GM12878 (cell line): ENCODE data around the gene ZNF334. TPM values are rescaled to one million over a fixed set of nuclear protein-coding genes. Genes with fewer than 3 reads are reported as not detected.

Experiments
- ATAC-seq: fragments of 200-7000 bp; cut with Tn5 transposase; 3 replicates; pipeline ENCODE4 v1.9.1; 2020; ENCODE audit warnings: mild to moderate bottlenecking, moderate library complexity
- BruUV-seq: library from RNA; stranded (reverse); fragments of 400-500 nt; replicated peaks from 2 replicates; lab custom pipeline; 2021; lab: Mats Ljungman, UMichigan
- CTCF ChIA-PET: fragments of 300-600 bp; sonication (Branson Sonifier 250); formaldehyde crosslinking; extraction: SDS; loops from one replicate; lab custom pipeline; 2021; ENCODE audit warnings: inconsistent platforms; lab: Yijun Ruan, JAX
- POLR2A ChIA-PET: fragments of 350-600 bp; formaldehyde crosslinking; extraction: SDS; loops from one replicate; lab custom pipeline; 2021; ENCODE audit warnings: inconsistent platforms; lab: Charles Lee
- RAD21 ChIA-PET: fragments of 300-600 bp; sonication (Branson Sonifier 250); formaldehyde crosslinking; loops from one replicate; lab custom pipeline; 2023; ENCODE audit warnings: antibody characterized with exemption; ENCODE audit not compliant: unreplicated experiment; lab: Charles Lee
- SMC1A ChIA-PET: fragments of 300-600 bp; sonication (Branson Sonifier 250); formaldehyde crosslinking; loops from one replicate; lab custom pipeline; 2023; ENCODE audit not compliant: unreplicated experiment, uncharacterized antibody; lab: Charles Lee
- DNase-seq: peaks from one replicate; pipeline ENCODE4 v3.0.0-alpha.2; 2011; ENCODE audit warnings: low read depth, low spot score
- FAIRE-seq: peaks from 3 replicates; lab custom pipeline; 2011; peaks lifted over from hg19 to GRCh38; lab: Jason Lieb, UNC
- H2AFZ ChIP-seq: 2 replicates; pipeline ENCODE4 v1.6.0; 2011; ENCODE audit warnings: low read depth, low read length, control low read depth; ENCODE audit not compliant: control insufficient read depth
- H3K27ac ChIP-seq: 2 replicates; pipeline ENCODE4 v1.5.1; 2011; ENCODE audit warnings: control low read depth; ENCODE audit not compliant: control insufficient read depth, insufficient read depth
- H3K27me3 ChIP-seq, 2 experiments: replicated peaks in 1 of 2; 2 replicates each; pipeline versions ENCODE4 v1.6.0 to v1.6.1; 2011; ENCODE audit warnings: low read length in 1 of 2; ENCODE audit not compliant: control insufficient read depth in 2 of 2, insufficient read depth in 2 of 2
- H3K36me3 ChIP-seq, 2 experiments: 2 replicates each; pipeline ENCODE4 v1.5.1; 2011; ENCODE audit warnings: low read length in 1 of 2; ENCODE audit not compliant: control insufficient read depth in 2 of 2, insufficient read depth in 2 of 2
- H3K4me1 ChIP-seq: 2 replicates; pipeline ENCODE4 v1.6.1; 2011; ENCODE audit warnings: mild to moderate bottlenecking, low read length, moderate library complexity, mixed read lengths; ENCODE audit not compliant: control insufficient read depth, insufficient read depth
- H3K4me2 ChIP-seq: 2 replicates; pipeline ENCODE4 v1.6.0; 2011; ENCODE audit warnings: control low read depth; ENCODE audit not compliant: control insufficient read depth, insufficient read depth
- H3K4me3 ChIP-seq: fragments of 200-600 bp; sonication (generic); 2 replicates; pipeline ENCODE4 v1.5.1; 2016
- H3K79me2 ChIP-seq: 2 replicates; pipeline ENCODE4 v1.6.0; 2011; ENCODE audit warnings: low read length; ENCODE audit not compliant: control insufficient read depth, insufficient read depth
- H3K9ac ChIP-seq: 2 replicates; pipeline ENCODE4 v1.8.0; 2011; ENCODE audit warnings: low read length, control low read depth, mixed read lengths; ENCODE audit not compliant: control insufficient read depth, insufficient read depth
- H3K9me3 ChIP-seq: replicated peaks from 3 replicates; pipeline ENCODE4 v1.5.1; 2011; ENCODE audit warnings: mild to moderate bottlenecking, low read length; ENCODE audit not compliant: control insufficient read depth, insufficient read depth
- H4K20me1 ChIP-seq: 2 replicates; pipeline ENCODE4 v1.6.0; 2011; ENCODE audit not compliant: control insufficient read depth, insufficient read depth
- BACH1 ChIP-seq: fragments of 450-650 bp; IDR thresholded peaks from 2 replicates; pipeline ENCODE4 v1.6.1; 2017; ENCODE audit warnings: mild to moderate bottlenecking, borderline replicate concordance
- HSF1 ChIP-seq: fragments of 150-350 bp; IDR thresholded peaks from 2 replicates; pipeline ENCODE4 v1.6.1; 2014; ENCODE audit warnings: mild to moderate bottlenecking, low read depth, low read length
- PAX5 ChIP-seq: IDR thresholded peaks from 2 replicates; pipeline ENCODE4 v1.6.1; 2011; ENCODE audit warnings: low read depth, low read length, borderline replicate concordance
- PBX3 ChIP-seq: IDR thresholded peaks from 2 replicates; pipeline ENCODE4 v1.6.1; 2011; ENCODE audit warnings: mild to moderate bottlenecking, low read depth, low read length, moderate library complexity; ENCODE audit not compliant: insufficient replicate concordance
- RB1 ChIP-seq: fragments of 450-650 bp; formaldehyde crosslinking; IDR thresholded peaks from 2 replicates; pipeline ENCODE4 v1.6.1; 2017; ENCODE audit warnings: mild to moderate bottlenecking, borderline replicate concordance
- SMAD5 ChIP-seq: IDR thresholded peaks from 2 replicates; pipeline ENCODE4 v1.6.1; 2016; ENCODE audit warnings: antibody characterized with exemption, low read depth
- STAT3 ChIP-seq: IDR thresholded peaks from 2 replicates; pipeline ENCODE4 v1.6.1; 2011; ENCODE audit warnings: low read depth, low read length, improper control_type of control experiment
- SUZ12 ChIP-seq: fragments of 200-600 bp; sonication (generic); IDR thresholded peaks from one replicate; pipeline ENCODE4 v1.6.1; 2018; ENCODE audit warnings: antibody characterized with exemption, mild to moderate bottlenecking; ENCODE audit not compliant: unreplicated experiment
- WGBS: methylation state at CpG from one replicate; pipeline ENCODE4 v1.1.6; 2016; ENCODE audit warnings: low lambda C conversion rate; ENCODE audit not compliant: insufficient replicate concordance, insufficient coverage; ENCODE audit errors: missing lambda C conversion rate; 5-methylcytosine and 5-hydroxymethylcytosine counted together
- in situ Hi-C: fragments of 300-500 bp; cut with MboI; formaldehyde crosslinking; loops from 9 replicates; pipeline ENCODE4 v1.14.3; 2018; ENCODE audit warnings: mixed read lengths
- intact Hi-C: fragments of 100-400 bp; cut with micrococcal nuclease; formaldehyde crosslinking; loops from one replicate; pipeline ENCODE4 v1.14.2; 2022; ENCODE audit not compliant: unreplicated experiment
- polyA plus RNA-seq, 11 experiments: library from polyadenylated mRNA; depleted of rRNA in 4 of 11; unstranded in 6 of 11; stranded (reverse) in 5 of 11; fragments of >200 nt; fragmentation: Nextera tagmentation in 4 of 11; fragmentation: Illumina TruSeq in 1 of 11; extraction: Ambion mirVana in 4 of 11; extraction: Trizol in 1 of 11; gene quantifications; 1 replicate in 1 of 11; 2 replicates in 10 of 11; pipeline versions ENCODE4 v1.2.1 to v1.2.3, GENCODE V29; 2011 to 2016; ENCODE audit warnings: inconsistent platforms in 2 of 11, missing spikeins in 2 of 11, low read depth in 1 of 11
- total RNA-seq, 4 experiments: library from RNA; depleted of rRNA in 3 of 4; stranded (reverse); fragments of >200 nt in 3 of 4; fragmentation: Illumina TruSeq in 1 of 4; extraction: Trizol in 1 of 4; gene quantifications; 2 replicates each; pipeline versions ENCODE4 v1.2.1 to v1.2.3, GENCODE V29; 2013 to 2021
- TF ChIP-seq, protein P1 (sequence below): fragments of 450-650 bp; IDR thresholded peaks from 2 replicates; pipeline ENCODE4 v1.6.1; 2016; ENCODE audit warnings: mild to moderate bottlenecking, moderate library complexity, borderline replicate concordance
- TF ChIP-seq, protein P2 (sequence below), 3 experiments: IDR thresholded peaks in 2 of 3; conservative IDR thresholded peaks in 1 of 3; 2 replicates each; pipeline ENCODE4 v1.5.1; 2011; ENCODE audit warnings: low read depth in 3 of 3, low read length in 3 of 3, mild to moderate bottlenecking in 3 of 3, control low read depth in 2 of 3, moderate library complexity in 2 of 3, inconsistent platforms in 1 of 3, mixed read lengths in 1 of 3; ENCODE audit not compliant: control insufficient read depth in 2 of 3, insufficient read depth in 1 of 3; ENCODE audit errors: extremely low read depth in 1 of 3

ZNF334 gene
- total and polyA plus RNA-seq, 10 of the 15 experiments (the other 5 are each of a cell fraction or from before 2014, with no cell fraction given) = 0.08 to 2.0 (median 1.2) TPM

DNA sequence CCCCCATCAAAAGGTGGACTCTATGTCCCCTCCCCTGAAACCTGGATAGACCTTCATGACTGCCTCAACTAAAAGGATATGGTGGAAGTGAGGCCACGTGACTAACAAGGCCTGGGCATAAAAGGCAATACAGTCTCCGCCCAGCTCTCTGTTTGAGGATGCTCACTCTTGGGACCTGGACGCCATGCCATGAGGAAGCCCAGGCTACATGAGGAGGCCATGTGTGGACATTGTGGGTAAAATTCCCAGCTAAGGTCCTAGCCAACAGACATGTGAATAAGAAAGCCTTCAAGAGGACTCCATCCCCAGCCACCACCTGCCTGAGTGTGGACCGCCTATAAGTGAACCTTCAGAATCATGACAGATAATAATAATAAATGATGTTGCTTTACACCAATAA lies 7.2 kb upstream of the ZNF334 start (continued):
- TF ChIP-seq, protein P1, sequence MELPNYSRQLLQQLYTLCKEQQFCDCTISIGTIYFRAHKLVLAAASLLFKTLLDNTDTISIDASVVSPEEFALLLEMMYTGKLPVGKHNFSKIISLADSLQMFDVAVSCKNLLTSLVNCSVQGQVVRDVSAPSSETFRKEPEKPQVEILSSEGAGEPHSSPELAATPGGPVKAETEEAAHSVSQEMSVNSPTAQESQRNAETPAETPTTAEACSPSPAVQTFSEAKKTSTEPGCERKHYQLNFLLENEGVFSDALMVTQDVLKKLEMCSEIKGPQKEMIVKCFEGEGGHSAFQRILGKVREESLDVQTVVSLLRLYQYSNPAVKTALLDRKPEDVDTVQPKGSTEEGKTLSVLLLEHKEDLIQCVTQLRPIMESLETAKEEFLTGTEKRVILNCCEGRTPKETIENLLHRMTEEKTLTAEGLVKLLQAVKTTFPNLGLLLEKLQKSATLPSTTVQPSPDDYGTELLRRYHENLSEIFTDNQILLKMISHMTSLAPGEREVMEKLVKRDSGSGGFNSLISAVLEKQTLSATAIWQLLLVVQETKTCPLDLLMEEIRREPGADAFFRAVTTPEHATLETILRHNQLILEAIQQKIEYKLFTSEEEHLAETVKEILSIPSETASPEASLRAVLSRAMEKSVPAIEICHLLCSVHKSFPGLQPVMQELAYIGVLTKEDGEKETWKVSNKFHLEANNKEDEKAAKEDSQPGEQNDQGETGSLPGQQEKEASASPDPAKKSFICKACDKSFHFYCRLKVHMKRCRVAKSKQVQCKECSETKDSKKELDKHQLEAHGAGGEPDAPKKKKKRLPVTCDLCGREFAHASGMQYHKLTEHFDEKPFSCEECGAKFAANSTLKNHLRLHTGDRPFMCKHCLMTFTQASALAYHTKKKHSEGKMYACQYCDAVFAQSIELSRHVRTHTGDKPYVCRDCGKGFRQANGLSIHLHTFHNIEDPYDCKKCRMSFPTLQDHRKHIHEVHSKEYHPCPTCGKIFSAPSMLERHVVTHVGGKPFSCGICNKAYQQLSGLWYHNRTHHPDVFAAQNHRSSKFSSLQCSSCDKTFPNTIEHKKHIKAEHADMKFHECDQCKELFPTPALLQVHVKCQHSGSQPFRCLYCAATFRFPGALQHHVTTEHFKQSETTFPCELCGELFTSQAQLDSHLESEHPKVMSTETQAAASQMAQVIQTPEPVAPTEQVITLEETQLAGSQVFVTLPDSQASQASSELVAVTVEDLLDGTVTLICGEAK = no peak
- no peak for TF ChIP-seq STAT3
- no peak for TF ChIP-seq SUZ12

DNA sequence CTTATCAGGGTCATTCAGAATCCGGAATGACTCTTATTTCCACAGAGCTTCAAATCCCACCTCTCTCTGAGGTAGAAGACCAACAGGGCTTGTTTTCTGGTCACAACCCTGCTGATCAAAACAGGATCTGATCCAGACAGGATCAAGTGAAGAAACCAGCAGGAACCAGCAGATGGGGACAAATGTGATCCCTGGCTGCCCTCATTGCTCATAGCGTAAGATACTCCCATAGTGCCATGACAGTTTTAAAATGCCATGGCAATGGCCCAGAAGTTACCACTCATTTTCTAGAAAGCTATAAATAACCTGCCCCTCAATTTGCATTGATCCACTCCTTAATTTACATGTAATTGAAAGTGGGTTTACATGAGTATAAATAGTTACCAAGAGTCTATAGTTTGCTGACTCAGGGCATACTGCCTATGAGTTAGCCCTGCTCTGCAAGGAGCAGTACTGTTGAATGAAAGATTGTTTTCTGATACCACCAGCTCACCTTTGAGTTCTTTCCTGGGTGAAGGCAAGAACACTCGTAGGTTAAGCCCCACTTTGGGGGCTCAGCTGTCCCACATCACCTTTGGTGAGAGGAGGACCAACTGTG lies 6.2 kb upstream of the ZNF334 start:
- in situ Hi-C loops = loop anchor here (5.0 kb wide), 1 partner anchor 163 kb away; no protein-coding TSS in a partner anchor
- TF ChIP-seq, protein P2, sequence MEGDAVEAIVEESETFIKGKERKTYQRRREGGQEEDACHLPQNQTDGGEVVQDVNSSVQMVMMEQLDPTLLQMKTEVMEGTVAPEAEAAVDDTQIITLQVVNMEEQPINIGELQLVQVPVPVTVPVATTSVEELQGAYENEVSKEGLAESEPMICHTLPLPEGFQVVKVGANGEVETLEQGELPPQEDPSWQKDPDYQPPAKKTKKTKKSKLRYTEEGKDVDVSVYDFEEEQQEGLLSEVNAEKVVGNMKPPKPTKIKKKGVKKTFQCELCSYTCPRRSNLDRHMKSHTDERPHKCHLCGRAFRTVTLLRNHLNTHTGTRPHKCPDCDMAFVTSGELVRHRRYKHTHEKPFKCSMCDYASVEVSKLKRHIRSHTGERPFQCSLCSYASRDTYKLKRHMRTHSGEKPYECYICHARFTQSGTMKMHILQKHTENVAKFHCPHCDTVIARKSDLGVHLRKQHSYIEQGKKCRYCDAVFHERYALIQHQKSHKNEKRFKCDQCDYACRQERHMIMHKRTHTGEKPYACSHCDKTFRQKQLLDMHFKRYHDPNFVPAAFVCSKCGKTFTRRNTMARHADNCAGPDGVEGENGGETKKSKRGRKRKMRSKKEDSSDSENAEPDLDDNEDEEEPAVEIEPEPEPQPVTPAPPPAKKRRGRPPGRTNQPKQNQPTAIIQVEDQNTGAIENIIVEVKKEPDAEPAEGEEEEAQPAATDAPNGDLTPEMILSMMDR (IDR thresholded peaks at IDR 0.05 in 2 of 3, conservative IDR thresholded peaks at IDR 0.05 in 1 of 3; ENCODE audit: control insufficient read depth in 2 of 3, extremely low read depth in 1 of 3, insufficient read depth in 1 of 3, low read depth in 3 of 3, low read length in 3 of 3) = no peak
- TF ChIP-seq SMAD5 (no peak), PBX3 (no peak), HSF1 (no peak), RB1 (no peak), PAX5 (no peak), BACH1 (no peak)

More for the DNA sequence above, 6.2 kb upstream of the ZNF334 start:
- H3K36me3 ChIP-seq = no peaks in the 10 kb centered on the region
- intact Hi-C loops = loop anchor here (2.0 kb wide), 1 partner anchor 43 kb away; no protein-coding TSS in a partner anchor
- no peak for FAIRE-seq
- ChIA-PET POLR2A (no interaction called here), SMC1A (interaction anchor here (1.2 to 8.3 kb wide), 4 partner anchors 25 to 166 kb away, joined by 3 to 43 read pairs (median 4); no protein-coding TSS in a partner anchor), RAD21 (interaction anchor here (1.1 to 1.3 kb wide), 2 partner anchors 9 to 30 kb away, joined by 3 to 4 read pairs; partner anchors contain the start of gene OCSTAMP), CTCF (interaction anchor here (0.5 to 9.0 kb wide), 9 partner anchors 8 to 630 kb away, joined by 3 to 114 read pairs (median 3); partner anchors contain the start of gene TP53RK)
- H3K9me3 ChIP-seq = no peaks in the 10 kb centered on the region
- no peak overlapping the region for H2AFZ ChIP-seq
- H3K9ac ChIP-seq = no peak overlapping the region
- WGBS = 45% methylated on average over 3 of the region's 3 CpGs
- H3K27me3 ChIP-seq = no peaks in the 10 kb centered on the region; a peak in 1 of 4 replicates
- no peaks in the 10 kb centered on the region for H3K79me2 ChIP-seq
- ATAC-seq = no peak
- H3K4me3 ChIP-seq = no peak overlapping the region
- BruUV-seq = no TSS peak
- no peaks in the 10 kb centered on the region for H4K20me1 ChIP-seq
- H3K4me1 ChIP-seq = no peaks in the 10 kb centered on the region
- no peak overlapping the region for H3K27ac ChIP-seq
- no peak for DNase-seq
- H3K4me2 ChIP-seq = no peak overlapping the region
